ENCODE results near the gene MVB12B. TPM values are rescaled to one million over a fixed set of nuclear protein-coding genes. Genes with fewer than 3 reads are reported as not detected.

MVB12B gene
- total and polyA plus RNA-seq, 2 of the 4 experiments (the other 2 are of a cell fraction): 2.0 to 4.0 TPM

DNA sequence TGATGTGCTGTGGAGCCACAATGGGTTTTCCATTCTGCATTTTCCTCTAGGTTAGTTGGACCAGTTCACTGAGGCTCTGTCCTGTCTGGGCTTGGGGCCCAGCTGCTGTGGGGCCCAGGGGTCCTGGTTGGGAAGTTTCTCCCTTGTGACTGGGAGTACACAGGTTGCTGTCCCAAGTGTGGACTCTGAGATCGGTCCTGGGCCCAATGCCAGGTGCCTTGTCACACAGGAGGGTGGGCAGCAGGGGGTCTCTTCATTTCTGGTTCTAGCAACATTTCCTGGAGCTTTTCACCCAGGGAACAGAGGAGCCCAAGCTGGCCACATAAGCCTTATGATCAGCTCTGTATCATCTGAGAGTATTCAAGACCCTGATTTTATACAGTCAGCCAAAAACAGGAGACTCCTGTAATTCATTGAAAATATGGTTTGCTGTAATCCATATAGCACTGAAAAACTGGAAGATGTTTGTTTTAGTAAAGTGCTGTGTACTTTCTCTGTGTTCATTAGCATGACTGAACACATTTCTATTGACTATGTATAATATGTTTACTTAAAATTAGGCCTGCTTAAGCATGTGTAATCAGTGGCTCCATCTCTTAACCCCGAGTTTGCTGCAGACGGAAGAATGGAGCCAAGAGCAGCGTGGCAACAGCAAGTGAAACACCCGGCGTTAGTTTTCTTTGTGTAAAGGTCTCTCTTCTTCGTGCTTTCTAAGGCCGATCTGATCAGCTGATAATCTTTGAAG, 62.5 kb downstream of the MVB12B start:
- Histone ChIP-seq H2BK120ac (ENCODE audit: low read depth, low read length) (no peak overlapping the region), H4K5ac (ENCODE audit: low read depth, low read length) (no peak overlapping the region), H3K36me3 (ENCODE audit: control insufficient read depth, insufficient read depth, low read length) (peaks cover 2% of the 10 kb centered on the region; the same call in 1 of the 2 replicates), H3K4ac (ENCODE audit: low read depth, low read length) (no peak overlapping the region), H3K9me1 (ENCODE audit: insufficient read depth, low read length) (peaks cover 14% of the 10 kb centered on the region; the same call in 1 of the 2 replicates), H4K8ac (ENCODE audit: low read depth in 2 of 2, low read length in 2 of 2) (no peak overlapping the region), H3K56ac (ENCODE audit: extremely low read depth, insufficient read depth, low read length) (no peak overlapping the region), H3K4me1 (ENCODE audit: control insufficient read depth, insufficient read depth, low read length) (peaks cover 16% of the 10 kb centered on the region), H3K4me3 (ENCODE audit: insufficient read depth, low read depth, low read length) (no peak overlapping the region), H2AK9ac (replicated peaks; ENCODE audit: low read depth, low read length, poor library complexity) (no peak overlapping the region), H3K18ac (ENCODE audit: low read depth, low read length) (no peak overlapping the region), H2AFZ (replicated peaks; ENCODE audit: low read length, poor library complexity) (no peak overlapping the region), H3K27ac (ENCODE audit: insufficient read depth, low read length) (no peak overlapping the region), H2BK5ac (ENCODE audit: low read depth, low read length, poor library complexity, severe bottlenecking) (no peak overlapping the region), H4K20me1 (ENCODE audit: insufficient read depth, low read length) (no peaks in the 10 kb centered on the region), H3K9me3 (ENCODE audit: control insufficient read depth, insufficient read depth, low read length) (no peaks in the 10 kb centered on the region), H3K4me2 (ENCODE audit: low read depth, low read length) (no peak overlapping the region), H2BK15ac (ENCODE audit: low read depth, low read length) (no peak overlapping the region), H3K27me3 (ENCODE audit: control insufficient read depth, insufficient read depth, low read length) (no peaks in the 10 kb centered on the region), H2BK20ac (ENCODE audit: low read depth, low read length) (no peak overlapping the region), H4K91ac (ENCODE audit: insufficient read depth, low read depth, low read length) (no peak overlapping the region), H2AK5ac (ENCODE audit: low read depth, low read length) (no peak overlapping the region), H3K23ac (ENCODE audit: low read depth, low read length) (no peak overlapping the region), H3K79me1 (ENCODE audit: low read depth in 1 of 2, low read length in 2 of 2) (no peaks in the 10 kb centered on the region), H3K9ac (ENCODE audit: low read depth, low read length) (no peak overlapping the region), H3K14ac (replicated peaks; ENCODE audit: low read depth, low read length) (no peak overlapping the region)
- CTCF ChIA-PET: no interaction called here
- no peak for DNase-seq
- WGBS, 2 experiments (ENCODE audit: extremely low coverage in 2 of 2, insufficient read length in 1 of 2): 93% methylated on average over 3 of the region's 8 CpGs; no CpG with 5 or more reads in 1 of the 2 experiments
- in situ Hi-C loops (cut with MboI; ENCODE audit: low sequenced_read_pairs): no loop called here
- BruUV-seq (replicated peaks): no TSS peak
- POLR2A ChIA-PET (ENCODE audit: unreplicated experiment): no interaction called here
- TF ChIP-seq CEBPB (IDR thresholded peaks at IDR 0.05; ENCODE audit: low read depth, low read length): no peak
- TF ChIP-seq CHD1 (IDR thresholded peaks at IDR 0.05; ENCODE audit: low read depth, low read length): no peak
- TF ChIP-seq NFE2L2 (IDR thresholded peaks at IDR 0.05; ENCODE audit: low read depth, low read length): no peak
- TF ChIP-seq, protein P1, sequence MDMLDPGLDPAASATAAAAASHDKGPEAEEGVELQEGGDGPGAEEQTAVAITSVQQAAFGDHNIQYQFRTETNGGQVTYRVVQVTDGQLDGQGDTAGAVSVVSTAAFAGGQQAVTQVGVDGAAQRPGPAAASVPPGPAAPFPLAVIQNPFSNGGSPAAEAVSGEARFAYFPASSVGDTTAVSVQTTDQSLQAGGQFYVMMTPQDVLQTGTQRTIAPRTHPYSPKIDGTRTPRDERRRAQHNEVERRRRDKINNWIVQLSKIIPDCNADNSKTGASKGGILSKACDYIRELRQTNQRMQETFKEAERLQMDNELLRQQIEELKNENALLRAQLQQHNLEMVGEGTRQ (IDR thresholded peaks at IDR 0.05; ENCODE audit: low read depth, low read length): no peak
- TF ChIP-seq MAFK (IDR thresholded peaks at IDR 0.05; ENCODE audit: low read depth, low read length): no peak
- TF ChIP-seq ELK1 (IDR thresholded peaks at IDR 0.05; ENCODE audit: borderline replicate concordance, low read depth, low read length): no peak
- no peak for TF ChIP-seq MXI1 (IDR thresholded peaks at IDR 0.05; ENCODE audit: borderline replicate concordance, low read depth, low read length)
- TF ChIP-seq RCOR1 (IDR thresholded peaks at IDR 0.05; ENCODE audit: insufficient replicate concordance, low read length): no peak
- no peak for TF ChIP-seq FOS (IDR thresholded peaks at IDR 0.05; ENCODE audit: low read depth, low read length)
- TF ChIP-seq RAD21 (IDR thresholded peaks at IDR 0.05; ENCODE audit: low read length): no peak
- no peak for TF ChIP-seq CTCF (conservative IDR thresholded peaks at IDR 0.05; ENCODE audit: low read depth, low read length)
- TF ChIP-seq RFX5 (IDR thresholded peaks at IDR 0.05; ENCODE audit: low read depth, low read length): no peak
- TF ChIP-seq POLR2A (IDR thresholded peaks at IDR 0.05; ENCODE audit: low read depth, low read length): no peak
- no peak for TF ChIP-seq MAZ (IDR thresholded peaks at IDR 0.05; ENCODE audit: borderline replicate concordance, low read depth, low read length)
- ATAC-seq (ENCODE audit: low read depth): no peak
- dilution Hi-C loops (cut with HindIII; ENCODE audit: low sequenced_read_pairs, unreplicated experiment): no loop called here
- intact Hi-C loops (cut with micrococcal nuclease): no loop called here
